GM19467 (cell line): Measurements from ENCODE around the gene RHBDD3.
A peak's percentile ranks its signal among the peaks of the same experiment; 100 is the strongest.

Experiments
- ATAC-seq: cut with Tn5 transposase; IDR thresholded peaks from one replicate; pipeline ENCODE4 v1.9.1; 2021; ENCODE audit warnings: mild to moderate bottlenecking, moderate library complexity; ENCODE audit not compliant: unreplicated experiment

RHBDD3 gene

GRCh38 chr22:29269731-29270474, 2.1 kb upstream of the RHBDD3 start:
- ATAC-seq = no peak

GRCh38 chr22:29269230-29269604, 1.4 kb upstream of the RHBDD3 start:
- ATAC-seq = no peak

GRCh38 chr22:29268511-29269229, 889 bp upstream of the RHBDD3 start:
- peak; percentile 15 for ATAC-seq

GRCh38 chr22:29267462-29267857, 321 bp downstream of the RHBDD3 start:
- ATAC-seq = peak; percentile 16

DNA sequence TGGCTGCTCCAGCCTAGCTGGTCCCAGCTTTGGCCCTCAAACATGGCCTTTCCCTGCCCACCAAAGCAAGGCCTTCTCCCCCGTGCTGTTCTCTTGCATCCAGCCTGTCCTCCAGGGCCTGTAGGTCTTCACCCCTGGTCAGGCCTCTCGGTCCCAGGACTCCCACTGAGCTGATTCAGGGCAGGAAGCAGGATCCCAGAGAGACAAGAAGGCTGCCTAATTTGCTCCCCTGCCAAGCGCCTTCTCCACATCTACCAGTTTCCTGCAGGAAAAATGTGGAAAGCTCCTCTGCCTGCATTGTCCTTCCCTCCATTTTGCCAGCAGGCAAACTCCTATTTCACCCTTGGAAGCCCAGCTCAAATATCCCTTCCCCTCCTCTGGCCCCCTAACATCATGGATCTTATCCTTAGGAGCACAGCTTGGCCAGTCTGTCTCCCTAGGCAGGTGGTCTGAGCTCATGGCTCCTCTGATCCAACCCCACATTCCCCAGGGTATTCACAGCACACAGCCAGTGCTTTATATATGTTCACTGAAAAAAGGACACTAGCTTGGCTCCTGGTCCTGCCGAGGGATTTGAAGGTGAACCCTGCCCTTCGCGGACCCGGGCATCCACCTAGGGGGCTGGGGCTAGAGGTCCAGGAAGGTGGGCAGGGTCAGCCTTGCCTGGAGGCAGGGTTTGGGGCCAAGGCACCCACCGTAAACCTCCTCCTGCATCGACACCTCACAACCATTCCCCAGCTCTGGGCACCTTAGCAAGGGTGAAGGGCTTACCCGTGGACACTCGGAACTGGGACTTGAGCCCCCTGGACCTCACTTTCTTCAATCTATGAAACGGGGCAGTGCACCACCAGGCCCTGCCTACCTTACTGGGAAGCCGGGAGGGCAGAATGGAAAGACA, 968 bp downstream of the RHBDD3 start:
- ATAC-seq = no peak

- ATAC-seq = no peak
Measured at GRCh38 chr22:29265929-29266328, 1.9 kb downstream of the RHBDD3 start.

- no peak for ATAC-seq
Measured at GRCh38 chr22:29265305-29265704, 2.5 kb downstream of the RHBDD3 start.

DNA sequence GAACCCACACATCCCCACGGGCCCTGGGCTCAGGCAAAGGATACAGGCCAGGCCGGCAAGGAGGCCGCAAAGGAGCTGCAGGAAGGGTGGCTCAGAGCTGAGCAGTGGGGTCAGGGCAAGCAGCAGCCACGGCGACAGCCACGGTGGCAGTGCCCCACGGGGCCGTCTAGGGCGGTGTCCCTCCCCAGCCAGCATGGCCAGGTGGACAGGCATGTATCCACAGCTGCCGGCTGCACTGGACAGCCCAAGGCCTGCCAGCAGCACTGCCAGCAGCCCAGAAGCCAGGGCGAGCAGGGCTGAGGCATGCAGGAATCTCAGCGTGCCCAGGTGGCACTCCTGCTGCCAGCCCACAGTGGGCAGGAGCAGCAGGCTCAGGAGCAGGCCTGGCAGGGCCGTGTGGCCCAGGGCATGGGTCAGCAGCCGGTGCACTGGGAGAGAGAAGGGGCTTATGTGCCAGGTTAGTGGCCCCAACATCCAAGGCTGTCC, 3.9 kb downstream of the RHBDD3 start:
- ATAC-seq = no peak

DNA sequence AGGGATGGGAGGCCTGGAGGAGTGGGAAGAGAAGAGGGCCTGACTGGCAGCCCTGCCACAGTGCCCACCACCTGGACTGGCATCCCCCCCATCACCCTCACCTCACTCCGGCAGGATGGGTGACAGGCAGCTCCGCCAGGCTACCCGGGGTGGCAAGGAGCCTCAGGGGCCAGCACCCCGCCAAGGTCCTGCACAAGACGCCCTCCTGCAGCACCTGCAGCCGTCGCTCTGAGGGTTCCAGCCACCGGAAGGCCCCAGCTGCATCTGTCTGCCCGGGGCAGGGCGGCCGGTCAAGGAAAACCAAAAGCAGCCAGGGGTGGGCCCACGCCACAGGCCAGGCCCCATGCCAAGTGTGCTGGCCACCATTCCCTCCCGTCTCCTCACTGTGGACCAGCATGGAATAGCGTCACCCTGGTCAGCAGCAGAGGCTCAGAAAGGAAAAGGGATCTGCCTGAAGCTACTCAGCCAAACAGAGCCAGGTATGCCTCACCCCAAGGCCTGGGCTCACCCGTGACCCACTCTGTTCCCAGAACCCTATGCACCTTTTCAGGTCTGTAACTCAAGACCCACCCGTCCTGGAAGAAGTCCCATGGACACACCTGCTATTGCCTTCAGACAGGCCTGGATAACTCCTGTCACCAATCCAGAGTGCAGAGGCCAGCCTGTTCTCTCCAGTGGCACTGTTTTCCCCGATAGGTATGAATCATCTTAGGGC, 7.0 kb downstream of the RHBDD3 start:
- ATAC-seq = no peak

DNA sequence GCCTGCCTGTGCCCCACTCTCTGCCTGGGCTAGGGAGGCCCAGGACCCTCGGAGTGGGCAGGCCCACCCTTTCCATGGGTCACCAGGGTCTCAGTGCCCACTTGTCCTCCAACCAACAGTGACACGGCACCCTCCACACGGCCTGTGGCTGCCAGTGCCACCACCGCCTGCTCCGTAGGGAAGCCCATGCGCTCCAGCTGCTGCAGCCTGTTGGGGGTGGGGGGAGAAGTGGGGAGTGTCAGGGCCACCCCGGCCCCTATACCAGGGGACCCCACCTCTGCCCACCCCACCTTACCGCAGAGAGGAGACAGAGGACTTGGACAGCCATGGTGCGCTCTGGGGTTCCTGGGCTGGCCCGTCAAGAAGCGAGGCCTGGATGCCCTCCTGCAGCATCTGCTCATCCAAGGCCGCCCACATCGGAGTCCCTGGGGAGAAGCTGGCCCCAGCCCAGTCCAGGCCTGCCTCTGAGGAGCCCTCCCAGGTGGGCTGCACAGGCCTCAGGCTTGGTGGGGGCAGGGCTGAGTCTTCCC, 7.7 kb downstream of the RHBDD3 start:
- no peak for ATAC-seq

GRCh38 chr22:29259253-29259899, 8.4 kb downstream of the RHBDD3 start:
- no peak for ATAC-seq

DNA sequence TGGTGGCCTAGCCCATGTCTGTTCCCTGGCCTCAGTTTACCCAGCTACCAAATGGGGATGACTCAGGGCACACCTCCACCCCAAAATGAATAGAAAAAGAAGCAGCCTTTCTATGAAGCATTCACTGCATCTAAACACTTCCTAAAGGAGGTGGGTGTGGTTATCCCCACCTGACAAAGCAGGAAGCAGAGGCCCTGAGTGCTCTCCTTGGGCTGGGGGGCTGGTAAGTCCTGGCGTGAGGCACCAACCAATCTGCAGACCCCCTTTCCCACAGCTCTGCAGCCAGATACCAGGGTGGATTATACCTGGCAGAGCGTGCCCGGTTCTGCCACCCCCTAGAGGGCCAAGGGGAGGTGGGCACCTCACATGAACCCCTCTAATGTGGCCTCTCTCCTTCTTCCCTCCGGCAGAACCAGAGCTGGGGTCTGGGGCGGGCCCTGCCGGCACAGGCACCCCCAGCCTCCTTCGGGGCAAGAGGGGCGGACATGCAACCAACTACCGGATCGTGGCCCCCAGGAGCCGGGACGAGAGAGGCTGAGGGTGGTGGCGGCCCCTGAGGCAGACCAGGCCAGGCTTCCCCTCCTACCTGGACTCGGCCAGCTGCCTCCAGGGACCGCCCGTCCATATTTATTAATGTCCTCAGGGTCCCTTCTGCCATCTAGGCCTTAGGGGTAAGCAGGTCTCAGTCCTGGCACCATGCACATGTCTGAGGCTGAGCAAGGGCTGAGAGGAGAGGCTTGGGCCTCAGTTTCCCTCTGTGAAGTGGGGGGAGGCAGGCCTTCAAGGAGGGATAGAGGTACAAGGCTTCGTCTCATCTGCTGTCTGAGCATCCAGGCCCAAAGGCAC, 9.2 kb downstream of the RHBDD3 start:
- ATAC-seq = no peak

GRCh38 chr22:29257751-29258181, 10.0 kb downstream of the RHBDD3 start:
- no peak for ATAC-seq

DNA sequence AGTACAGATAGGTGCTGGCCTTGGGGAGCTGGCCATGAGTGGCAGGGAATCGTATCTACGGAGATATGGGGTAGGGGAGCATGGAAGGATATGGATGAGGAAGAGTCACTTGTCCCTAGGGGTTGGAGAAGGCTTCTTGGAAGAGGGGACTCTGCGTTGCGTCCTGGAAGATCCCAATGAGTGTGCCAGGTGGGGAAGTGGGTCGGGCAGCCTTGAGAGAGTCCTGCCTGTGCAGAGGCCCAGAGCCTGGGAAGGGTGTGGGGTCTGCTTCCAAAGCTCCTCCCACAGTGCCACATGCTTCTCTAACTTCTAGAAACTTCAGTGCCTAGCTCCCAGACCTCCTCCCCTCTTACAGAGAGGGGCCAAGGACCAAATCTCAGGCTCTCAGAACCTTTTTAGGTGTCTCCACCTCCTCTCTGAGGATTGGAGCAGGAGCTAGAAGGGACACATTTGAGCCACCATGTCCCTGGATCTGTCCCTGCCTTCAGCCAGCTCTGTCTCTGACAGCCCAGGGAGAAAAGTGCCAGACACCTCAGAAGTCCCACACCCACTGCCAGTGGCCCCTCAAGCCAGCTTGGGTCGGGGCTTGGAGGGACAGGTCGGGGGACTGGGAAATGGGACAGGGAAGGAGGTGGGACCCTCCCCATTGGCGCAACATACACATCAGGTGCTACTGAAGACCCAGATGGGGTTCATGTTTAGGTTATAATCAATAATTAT, 11.0 kb downstream of the RHBDD3 start:
- ATAC-seq = no peak

GRCh38 chr22:29255064-29255621, 12.6 kb downstream of the RHBDD3 start:
- no peak for ATAC-seq

DNA sequence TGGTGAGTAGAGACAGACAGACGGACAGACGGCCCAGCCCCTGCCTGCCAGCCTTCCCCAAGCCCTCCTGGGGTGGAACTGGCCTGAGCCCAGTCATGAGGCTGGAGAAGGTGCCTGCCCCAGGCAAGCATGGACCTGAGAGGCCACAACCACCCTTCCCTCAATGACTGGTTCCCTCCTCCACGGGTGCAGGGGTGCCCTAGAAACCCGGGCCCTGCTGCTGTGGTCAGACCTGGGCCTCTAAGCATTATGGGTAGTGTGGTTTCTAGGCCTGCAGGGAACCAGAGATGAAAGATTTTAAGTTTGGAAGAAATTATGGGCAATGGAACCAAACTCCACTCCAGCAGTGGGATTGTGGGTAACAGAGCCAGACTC, 13.5 kb downstream of the RHBDD3 start:
- ATAC-seq = no peak

DNA sequence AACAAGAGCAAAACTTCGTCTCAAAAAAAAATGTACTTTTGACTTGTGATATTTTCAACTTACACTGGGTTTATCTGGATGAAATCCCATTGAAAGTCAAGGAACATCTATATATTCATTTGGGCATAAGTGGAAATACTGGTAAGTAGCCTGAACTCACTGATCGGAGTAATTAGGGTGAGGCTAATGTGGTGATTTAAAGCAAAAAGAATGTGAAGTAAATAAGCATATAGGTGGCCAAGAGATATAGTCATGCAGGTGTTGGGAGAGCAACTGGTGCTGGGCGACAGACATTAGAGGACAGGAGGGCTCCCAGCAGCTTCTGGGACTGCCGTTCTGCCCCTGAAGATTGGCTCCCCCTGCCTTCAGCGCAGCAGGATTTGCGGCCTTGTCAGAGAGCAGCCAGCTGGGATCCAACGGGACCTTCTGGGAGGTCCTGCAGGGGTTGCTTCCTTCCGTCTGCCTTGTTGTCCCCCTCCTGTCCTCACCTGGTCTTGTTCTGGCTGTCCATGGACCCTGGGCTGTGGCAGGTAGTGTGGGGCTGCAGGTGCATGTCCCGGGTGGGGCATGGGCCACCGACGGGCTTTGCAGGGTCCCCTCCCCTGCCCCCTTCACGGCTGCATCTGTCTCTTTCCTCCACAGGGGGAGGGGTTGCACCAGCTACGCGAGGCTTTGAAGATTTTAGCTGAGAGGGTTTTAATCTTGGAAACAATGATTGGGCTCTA, 14.1 kb downstream of the RHBDD3 start:
- ATAC-seq = no peak
